ENCODE measurements around the gene ALPP.

DNA sequence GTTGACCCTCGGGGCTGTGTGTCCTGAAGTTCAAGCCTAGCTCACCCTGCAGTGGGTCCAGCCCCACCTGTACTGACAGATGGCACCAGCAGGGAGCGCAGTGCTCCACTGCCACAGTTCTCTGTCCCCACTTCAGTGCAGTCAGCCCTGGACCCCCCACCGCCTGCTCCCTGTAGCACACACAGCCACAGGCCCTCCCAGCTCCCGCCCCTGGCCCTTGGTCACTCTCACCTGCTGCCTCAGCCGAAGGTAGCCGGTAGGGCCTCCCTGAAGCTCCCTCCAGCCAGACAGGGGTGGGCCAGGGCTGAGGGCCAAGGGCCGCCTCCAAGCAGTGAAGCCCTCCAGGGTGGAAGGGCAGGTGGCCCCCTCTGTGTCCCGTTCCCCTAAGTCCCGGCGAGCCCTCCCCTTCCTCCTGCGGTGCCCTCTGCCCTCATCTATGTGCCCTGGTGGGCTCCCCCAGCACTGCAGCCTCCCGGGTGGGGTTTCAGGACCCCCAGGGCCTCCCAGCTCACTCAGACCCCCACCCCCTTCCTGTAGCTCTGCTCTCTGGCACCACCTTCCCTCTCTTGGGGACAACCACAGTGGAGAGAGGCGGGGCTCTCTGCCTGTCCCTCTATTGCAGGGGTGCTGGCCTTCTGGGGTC, 10.8 kb upstream of the ALPP start:
- TF ChIP-seq, protein P1, sequence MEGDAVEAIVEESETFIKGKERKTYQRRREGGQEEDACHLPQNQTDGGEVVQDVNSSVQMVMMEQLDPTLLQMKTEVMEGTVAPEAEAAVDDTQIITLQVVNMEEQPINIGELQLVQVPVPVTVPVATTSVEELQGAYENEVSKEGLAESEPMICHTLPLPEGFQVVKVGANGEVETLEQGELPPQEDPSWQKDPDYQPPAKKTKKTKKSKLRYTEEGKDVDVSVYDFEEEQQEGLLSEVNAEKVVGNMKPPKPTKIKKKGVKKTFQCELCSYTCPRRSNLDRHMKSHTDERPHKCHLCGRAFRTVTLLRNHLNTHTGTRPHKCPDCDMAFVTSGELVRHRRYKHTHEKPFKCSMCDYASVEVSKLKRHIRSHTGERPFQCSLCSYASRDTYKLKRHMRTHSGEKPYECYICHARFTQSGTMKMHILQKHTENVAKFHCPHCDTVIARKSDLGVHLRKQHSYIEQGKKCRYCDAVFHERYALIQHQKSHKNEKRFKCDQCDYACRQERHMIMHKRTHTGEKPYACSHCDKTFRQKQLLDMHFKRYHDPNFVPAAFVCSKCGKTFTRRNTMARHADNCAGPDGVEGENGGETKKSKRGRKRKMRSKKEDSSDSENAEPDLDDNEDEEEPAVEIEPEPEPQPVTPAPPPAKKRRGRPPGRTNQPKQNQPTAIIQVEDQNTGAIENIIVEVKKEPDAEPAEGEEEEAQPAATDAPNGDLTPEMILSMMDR (IDR thresholded peaks at IDR 0.05; ENCODE audit: low read length): peak; percentile 39; the same call in 1 of the 2 replicates
- TF ChIP-seq EZH2 (IDR thresholded peaks at IDR 0.05; ENCODE audit: borderline replicate concordance, low read length): no peak
